ENCODE data around the gene MLNR. TPM values are rescaled to one million over a fixed set of nuclear protein-coding genes. Genes with fewer than 3 reads are reported as not detected.

MLNR gene
- total and polyA plus RNA-seq, 4 donors: 0.56 TPM; not detected in 3

GRCh38 chr13:49241296-49241695, 21.2 kb downstream of the MLNR start:
- WGBS, 2 donors: 31 to 35% methylated on average over 7 of the region's 7 CpGs

DNA sequence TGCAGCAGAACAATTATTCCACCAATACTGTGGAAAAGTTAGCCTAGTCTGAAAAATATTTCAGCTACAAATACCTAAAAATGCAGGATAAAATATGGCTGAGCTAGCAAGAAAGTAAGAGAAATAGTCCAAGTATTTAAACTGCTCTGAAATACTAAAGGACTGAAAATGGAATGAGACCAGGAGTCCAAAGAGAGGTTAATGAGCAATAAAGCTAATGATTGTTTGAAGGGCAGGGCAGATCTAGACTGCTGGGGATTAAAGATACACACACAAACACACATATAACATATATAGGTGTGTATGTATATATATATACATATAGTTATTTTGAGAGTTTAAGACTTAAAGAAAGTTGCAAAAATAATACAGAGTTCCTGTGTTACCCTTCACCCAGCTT, 25.0 kb downstream of the MLNR start:
- no peaks in the 10 kb centered on the region for H3K27me3 ChIP-seq (ENCODE audit: control insufficient read depth in 1 of 2, insufficient read depth in 2 of 2, low read length in 1 of 2)
- H3K4me1 ChIP-seq (ENCODE audit: control insufficient read depth in 1 of 2, insufficient read depth in 2 of 2, low read length in 2 of 2): peaks cover 0 to 2% of the 10 kb centered on the region in 2 donors
- no peaks in the 10 kb centered on the region for H3K9me3 ChIP-seq (ENCODE audit: control insufficient read depth, low read length)
- H3K36me3 ChIP-seq (ENCODE audit: control insufficient read depth in 1 of 2, insufficient read depth in 2 of 2, low read length in 1 of 2): no peaks in the 10 kb centered on the region
- no peak for DNase-seq
- intact Hi-C loops (cut with DNase I): loop anchor here in 1 of 2 donors (10.0 kb wide), 1 partner anchor 140 kb away; no protein-coding TSS in a partner anchor
- H3K4me3 ChIP-seq (ENCODE audit: low read length in 2 of 2): no peak overlapping the region
- no peak overlapping the region for H3K27ac ChIP-seq (ENCODE audit: low read depth in 1 of 2, low read length in 2 of 2)
- ATAC-seq (ENCODE audit: low FRiP score): no peak

More at GRCh38 chr13:49241296-49241695, 21.2 kb downstream of the MLNR start:
- DNase-seq (no peak), ATAC-seq (ENCODE audit: low FRiP score) (no peak)
- no peaks in the 10 kb centered on the region for H3K27me3 ChIP-seq (ENCODE audit: control insufficient read depth in 1 of 2, insufficient read depth in 2 of 2, low read length in 1 of 2)
- H3K4me1 ChIP-seq (ENCODE audit: control insufficient read depth in 1 of 2, insufficient read depth in 2 of 2, low read length in 2 of 2): no peaks in the 10 kb centered on the region
- no peak overlapping the region for H3K27ac ChIP-seq (ENCODE audit: low read depth in 1 of 2, low read length in 2 of 2)
- intact Hi-C loops (cut with DNase I): loop anchor here in 1 of 2 donors (10.0 kb wide), 1 partner anchor 136 kb away; no protein-coding TSS in a partner anchor
- no peaks in the 10 kb centered on the region for H3K36me3 ChIP-seq (ENCODE audit: control insufficient read depth in 1 of 2, insufficient read depth in 2 of 2, low read length in 1 of 2)
- no peaks in the 10 kb centered on the region for H3K9me3 ChIP-seq (ENCODE audit: control insufficient read depth, low read length)
- no peak overlapping the region for H3K4me3 ChIP-seq (ENCODE audit: low read length in 2 of 2)

DNA sequence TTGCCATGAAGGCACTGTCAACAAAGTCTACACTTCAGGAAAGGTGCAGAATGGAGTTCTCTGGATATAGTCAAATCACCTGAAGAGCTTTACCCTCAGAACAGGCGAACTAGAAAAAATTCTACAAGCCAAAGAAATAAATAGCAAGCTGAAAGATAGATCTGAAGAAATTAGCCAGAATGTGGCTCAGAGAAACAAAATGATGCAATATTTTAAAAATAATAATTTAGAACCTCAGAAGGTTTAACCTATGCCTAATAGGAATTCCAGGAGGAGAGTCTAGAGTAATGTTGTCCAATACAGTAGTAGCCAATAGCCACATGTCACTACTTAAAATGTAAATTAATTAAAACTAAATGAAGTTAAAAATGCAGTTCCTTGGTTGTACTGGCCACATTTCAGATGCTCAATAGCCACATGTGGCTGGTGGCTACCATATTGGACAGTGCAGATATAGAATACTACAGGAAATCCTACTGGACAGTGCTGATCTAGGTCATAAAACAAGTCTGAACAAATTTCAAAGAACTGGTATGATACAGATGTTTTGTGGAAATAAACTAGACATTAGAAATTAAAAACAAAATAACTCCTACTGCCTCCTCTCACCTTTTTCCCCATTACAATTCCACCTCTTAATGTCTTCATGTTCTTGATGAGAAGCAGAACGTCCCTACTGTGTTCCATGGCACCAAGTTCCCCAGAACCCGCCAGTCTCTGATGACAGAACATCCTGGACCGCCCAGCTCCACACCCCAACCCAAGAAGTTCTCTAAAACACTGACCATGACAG, 26.9 kb downstream of the MLNR start:
- H3K36me3 ChIP-seq (ENCODE audit: control insufficient read depth in 1 of 2, insufficient read depth in 2 of 2, low read length in 1 of 2): peaks cover 0 to under 1% of the 10 kb centered on the region in 2 donors
- intact Hi-C loops (cut with DNase I): loop anchor here in 1 of 2 donors (10.0 kb wide), 1 partner anchor 142 kb away; no protein-coding TSS in a partner anchor
- peak; percentile 77 for ATAC-seq (ENCODE audit: low FRiP score)
- H3K4me1 ChIP-seq (ENCODE audit: control insufficient read depth in 1 of 2, insufficient read depth in 2 of 2, low read length in 2 of 2): peaks cover 2% of the 10 kb centered on the region in 2 donors
- no peak for DNase-seq
- peak overlapping the region; percentile 28 to 85 for H3K27ac ChIP-seq (ENCODE audit: low read depth in 1 of 2, low read length in 2 of 2)
- H3K4me3 ChIP-seq (ENCODE audit: low read length in 2 of 2): peak overlapping the region; percentile 48 to 55
- H3K9me3 ChIP-seq (ENCODE audit: control insufficient read depth, low read length): no peaks in the 10 kb centered on the region
- 23 to 24% methylated on average over 4 of the region's 4 CpGs for WGBS, 2 donors
- H3K27me3 ChIP-seq (ENCODE audit: control insufficient read depth in 1 of 2, insufficient read depth in 2 of 2, low read length in 1 of 2): no peaks in the 10 kb centered on the region

DNA sequence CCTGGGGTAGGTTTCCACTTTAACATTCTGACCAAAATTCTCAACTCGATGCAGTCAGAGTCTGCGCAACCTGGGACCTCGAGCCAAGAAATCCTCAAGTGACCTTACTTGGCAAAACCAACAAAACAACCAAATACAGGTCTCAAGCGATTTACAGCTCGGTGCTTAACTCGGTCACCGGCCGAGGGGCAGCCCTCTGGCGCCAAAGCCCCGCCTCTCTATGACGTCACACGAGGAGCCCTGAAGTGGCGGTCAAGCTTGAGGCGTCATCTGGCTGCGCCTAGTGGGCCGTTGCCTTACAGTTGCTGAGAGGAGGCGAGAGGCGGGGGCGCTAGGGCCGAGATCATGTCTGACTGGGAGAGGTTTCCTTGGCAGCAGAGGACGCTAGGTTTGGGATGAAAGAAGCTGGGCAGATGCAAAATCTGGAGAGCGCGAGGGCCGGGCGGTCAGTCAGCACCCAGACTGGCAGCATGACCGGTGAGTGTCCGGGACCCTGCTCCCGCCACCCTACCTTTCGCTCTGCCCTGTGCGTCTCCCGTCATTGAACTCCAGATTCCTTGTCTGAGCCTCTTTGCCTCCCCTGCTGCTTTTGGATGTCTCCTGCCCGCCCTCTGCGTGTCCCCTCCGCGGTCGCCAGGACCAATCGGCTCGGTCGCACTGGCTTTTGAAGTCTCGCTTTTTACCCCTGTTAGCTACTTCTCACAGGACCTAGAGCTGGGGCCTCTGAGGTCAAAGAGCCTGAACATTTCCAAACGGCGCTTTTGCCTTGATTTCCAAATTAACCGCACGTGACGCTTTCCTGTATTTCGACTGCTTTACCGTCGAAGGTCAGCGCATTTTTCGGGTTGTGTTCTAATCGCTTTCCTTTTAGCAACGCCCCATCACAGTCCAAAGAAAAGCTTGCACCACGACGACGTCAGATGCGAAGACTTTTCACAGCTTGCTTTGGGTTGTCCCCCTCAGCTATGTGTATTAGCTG, 27.8 kb downstream of the MLNR start, which contains the start of gene CDADC1:
Gene CDADC1 (plus strand): TSS at position 283 of the 979 bp plus-strand sequence. CDS start 113 bp downstream, at position 396.
- H3K4me1 ChIP-seq (ENCODE audit: control insufficient read depth in 1 of 2, insufficient read depth in 2 of 2, low read length in 2 of 2): peaks cover 2% of the 10 kb centered on the region in 2 donors
- intact Hi-C loops (cut with DNase I): loop anchor here in 1 of 2 donors (10.0 kb wide), 1 partner anchor 143 kb away; no protein-coding TSS in a partner anchor
- no peaks in the 10 kb centered on the region for H3K27me3 ChIP-seq (ENCODE audit: control insufficient read depth in 1 of 2, insufficient read depth in 2 of 2, low read length in 1 of 2)
- DNase-seq: peak; percentile 99 to 100
- H3K9me3 ChIP-seq (ENCODE audit: control insufficient read depth, low read length): no peaks in the 10 kb centered on the region
- peak; percentile 98 for ATAC-seq (ENCODE audit: low FRiP score)
- peaks cover 0 to 2% of the 10 kb centered on the region in 2 donors for H3K36me3 ChIP-seq (ENCODE audit: control insufficient read depth in 1 of 2, insufficient read depth in 2 of 2, low read length in 1 of 2)
- H3K27ac ChIP-seq (ENCODE audit: low read depth in 1 of 2, low read length in 2 of 2): peak within 1 kb of the TSS; percentile 76 to 90
- peak within 1 kb of the TSS; percentile 55 to 77 for H3K4me3 ChIP-seq (ENCODE audit: low read length in 2 of 2)
- 0% methylated on average over 56 of the region's 56 CpGs for WGBS, 2 donors

GRCh38 chr13:49248622-49249002, 28.5 kb downstream of the MLNR start:
- H3K4me1 ChIP-seq (ENCODE audit: control insufficient read depth in 1 of 2, insufficient read depth in 2 of 2, low read length in 2 of 2): peaks cover 2% of the 10 kb centered on the region in 2 donors
- no peak for ATAC-seq (ENCODE audit: low FRiP score)
- intact Hi-C loops (cut with DNase I): loop anchor here in 1 of 2 donors (10.0 kb wide), 1 partner anchor 144 kb away; no protein-coding TSS in a partner anchor

GRCh38 chr13:49251326-49251725, 31.2 kb downstream of the MLNR start:
- 79 to 81% methylated on average over 5 of the region's 5 CpGs for WGBS, 2 donors
- peaks cover 0 to 7% of the 10 kb centered on the region in 2 donors for H3K36me3 ChIP-seq (ENCODE audit: control insufficient read depth in 1 of 2, insufficient read depth in 2 of 2, low read length in 1 of 2)
- intact Hi-C loops (cut with DNase I): no loop called here
- no peak for ATAC-seq (ENCODE audit: low FRiP score)
- DNase-seq: no peak
- H3K4me1 ChIP-seq (ENCODE audit: control insufficient read depth in 1 of 2, insufficient read depth in 2 of 2, low read length in 2 of 2): peaks cover 2% of the 10 kb centered on the region in 2 donors
- no peaks in the 10 kb centered on the region for H3K9me3 ChIP-seq (ENCODE audit: control insufficient read depth, low read length)
- H3K27ac ChIP-seq (ENCODE audit: low read depth in 1 of 2, low read length in 2 of 2): no peak overlapping the region
- no peak overlapping the region for H3K4me3 ChIP-seq (ENCODE audit: low read length in 2 of 2)
- H3K27me3 ChIP-seq (ENCODE audit: control insufficient read depth in 1 of 2, insufficient read depth in 2 of 2, low read length in 1 of 2): no peaks in the 10 kb centered on the region

More at GRCh38 chr13:49248622-49249002, 28.5 kb downstream of the MLNR start:
- Histone ChIP-seq H3K27me3 (ENCODE audit: control insufficient read depth in 1 of 2, insufficient read depth in 2 of 2, low read length in 1 of 2) (no peaks in the 10 kb centered on the region), H3K27ac (ENCODE audit: low read depth in 1 of 2, low read length in 2 of 2) (peak overlapping the region in 1 of 2 donors; percentile 90), H3K9me3 (ENCODE audit: control insufficient read depth, low read length) (no peaks in the 10 kb centered on the region), H3K4me3 (ENCODE audit: low read length in 2 of 2) (peak overlapping the region; percentile 55 to 77), H3K36me3 (ENCODE audit: control insufficient read depth in 1 of 2, insufficient read depth in 2 of 2, low read length in 1 of 2) (peaks cover 0 to 2% of the 10 kb centered on the region in 2 donors)
- no peak for DNase-seq
- 3 to 4% methylated on average over 6 of the region's 6 CpGs for WGBS, 2 donors

GRCh38 chr13:49253310-49253709, 33.2 kb downstream of the MLNR start:
- 94 to 100% methylated on average over 1 of the region's 1 CpG for WGBS, 2 donors
- Histone ChIP-seq H3K27ac (ENCODE audit: low read depth in 1 of 2, low read length in 2 of 2) (no peak overlapping the region), H3K27me3 (ENCODE audit: control insufficient read depth in 1 of 2, insufficient read depth in 2 of 2, low read length in 1 of 2) (no peaks in the 10 kb centered on the region), H3K36me3 (ENCODE audit: control insufficient read depth in 1 of 2, insufficient read depth in 2 of 2, low read length in 1 of 2) (peaks cover 0 to 7% of the 10 kb centered on the region in 2 donors), H3K9me3 (ENCODE audit: control insufficient read depth, low read length) (no peaks in the 10 kb centered on the region), H3K4me3 (ENCODE audit: low read length in 2 of 2) (no peak overlapping the region), H3K4me1 (ENCODE audit: control insufficient read depth in 1 of 2, insufficient read depth in 2 of 2, low read length in 2 of 2) (peaks cover 0 to 2% of the 10 kb centered on the region in 2 donors)
- DNase-seq: no peak
- intact Hi-C loops (cut with DNase I): no loop called here
- ATAC-seq (ENCODE audit: low FRiP score): no peak

DNA sequence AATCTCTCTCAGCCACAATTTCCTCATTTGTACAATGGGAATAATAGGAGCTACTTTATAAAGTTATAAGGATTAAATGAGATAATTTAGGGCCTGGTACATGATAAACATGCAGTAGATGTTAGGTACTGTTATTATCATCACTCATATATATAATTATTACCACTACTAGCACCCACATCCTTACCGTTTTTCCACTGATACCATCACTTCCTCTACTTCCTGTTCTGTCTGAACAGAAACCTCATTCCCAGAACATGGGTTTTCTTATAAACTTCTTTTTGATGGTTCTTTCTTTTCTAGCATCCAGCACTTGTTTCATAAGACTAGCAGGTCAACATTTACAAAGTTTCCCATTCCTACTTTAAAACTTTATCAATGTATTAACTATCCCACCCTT, 33.9 kb downstream of the MLNR start:
- WGBS, 2 donors: 74 to 77% methylated on average over 1 of the region's 1 CpG
- Histone ChIP-seq H3K27me3 (ENCODE audit: control insufficient read depth in 1 of 2, insufficient read depth in 2 of 2, low read length in 1 of 2) (no peaks in the 10 kb centered on the region), H3K4me3 (ENCODE audit: low read length in 2 of 2) (no peak overlapping the region), H3K9me3 (ENCODE audit: control insufficient read depth, low read length) (no peaks in the 10 kb centered on the region), H3K27ac (ENCODE audit: low read depth in 1 of 2, low read length in 2 of 2) (no peak overlapping the region), H3K4me1 (ENCODE audit: control insufficient read depth in 1 of 2, insufficient read depth in 2 of 2, low read length in 2 of 2) (peaks cover 0 to 2% of the 10 kb centered on the region in 2 donors), H3K36me3 (ENCODE audit: control insufficient read depth in 1 of 2, insufficient read depth in 2 of 2, low read length in 1 of 2) (peaks cover 0 to 7% of the 10 kb centered on the region in 2 donors)
- DNase-seq (no peak), ATAC-seq (ENCODE audit: low FRiP score) (no peak)
- intact Hi-C loops (cut with DNase I): no loop called here

Measured in aorta (tissue), 5 donors.